ENCODE measurements around the gene ATXN7L1. TPM values are rescaled to one million over a fixed set of nuclear protein-coding genes. Genes with fewer than 3 reads are reported as not detected.
"Not testable (repeated sequence)": the region's sequence is repeated elsewhere in the genome, so short reads cannot be mapped to it uniquely, and the experiment has no call there.

ATXN7L1 gene
- total RNA-seq, 1 donor from 2014 or later, result 5.5 TPM

GRCh38 chr7:105617280-105618015, 259.0 kb downstream of the ATXN7L1 start:
- no peak for DNase-seq (ENCODE audit: low spot score)
- intact Hi-C loops (cut with DNase I), result no loop called here

GRCh38 chr7:105614341-105614840, 262.0 kb downstream of the ATXN7L1 start:
- DNase-seq (ENCODE audit: low spot score), result no peak
- intact Hi-C loops (cut with DNase I), result no loop called here

GRCh38 chr7:105613611-105614330, 262.6 kb downstream of the ATXN7L1 start:
- intact Hi-C loops (cut with DNase I), result no loop called here
- no peak for DNase-seq (ENCODE audit: low spot score)

- intact Hi-C loops (cut with DNase I), result no loop called here
- no peak for DNase-seq (ENCODE audit: low spot score)
These were observed 263.6 kb downstream of the ATXN7L1 start for GRCh38 chr7:105612806-105613205.

- DNase-seq (ENCODE audit: low spot score), result no peak
- intact Hi-C loops (cut with DNase I), result no loop called here
These were observed 264.3 kb downstream of the ATXN7L1 start for GRCh38 chr7:105611856-105612775.

GRCh38 chr7:105610165-105610930, 266.1 kb downstream of the ATXN7L1 start:
- intact Hi-C loops (cut with DNase I), result no loop called here
- no peak for DNase-seq (ENCODE audit: low spot score)

- DNase-seq (ENCODE audit: low spot score), result no peak
- intact Hi-C loops (cut with DNase I), result no loop called here
These were observed 273.8 kb downstream of the ATXN7L1 start for GRCh38 chr7:105602325-105603305.

GRCh38 chr7:105600720-105601550, 275.5 kb downstream of the ATXN7L1 start:
- DNase-seq (ENCODE audit: low spot score), result no peak
- intact Hi-C loops (cut with DNase I), result no loop called here

- DNase-seq (ENCODE audit: low spot score), result no peak
- intact Hi-C loops (cut with DNase I), result no loop called here
These were observed 276.8 kb downstream of the ATXN7L1 start for GRCh38 chr7:105599551-105599950.

GRCh38 chr7:105599080-105599479, 277.3 kb downstream of the ATXN7L1 start:
- DNase-seq (ENCODE audit: low spot score); intact Hi-C loops (cut with DNase I): not testable (repeated sequence)

GRCh38 chr7:105596866-105597265, 279.5 kb downstream of the ATXN7L1 start:
- intact Hi-C loops (cut with DNase I), result no loop called here
- DNase-seq (ENCODE audit: low spot score), result no peak

GRCh38 chr7:105594034-105594433, 282.4 kb downstream of the ATXN7L1 start:
- no peak for DNase-seq (ENCODE audit: low spot score)
- intact Hi-C loops (cut with DNase I), result no loop called here

GRCh38 chr7:105591522-105591921, 284.9 kb downstream of the ATXN7L1 start:
- intact Hi-C loops (cut with DNase I), result no loop called here

GRCh38 chr7:105590793-105591192, 285.6 kb downstream of the ATXN7L1 start:
- DNase-seq (ENCODE audit: low spot score), result no peak
- intact Hi-C loops (cut with DNase I), result no loop called here

More at GRCh38 chr7:105591522-105591921, 284.9 kb downstream of the ATXN7L1 start:
- DNase-seq (ENCODE audit: low spot score), result no peak

GRCh38 chr7:105589356-105590077, 286.9 kb downstream of the ATXN7L1 start:
- intact Hi-C loops (cut with DNase I), result no loop called here
- no peak for DNase-seq (ENCODE audit: low spot score)

- intact Hi-C loops (cut with DNase I), result no loop called here
These were observed 288.3 kb downstream of the ATXN7L1 start for GRCh38 chr7:105587909-105588635.

More at GRCh38 chr7:105587909-105588635, 288.3 kb downstream of the ATXN7L1 start:
- no peak for DNase-seq (ENCODE audit: low spot score)

Data from cardiac septum (tissue), 1 donor.